HG02678 (cell line): ENCODE results near the gene MICAL1.

ENCODE experiments used
- ATAC-seq: cut with Tn5 transposase; IDR thresholded peaks from one replicate; pipeline ENCODE4 v1.9.1; 2021; ENCODE audit warnings: mild to moderate bottlenecking, moderate library complexity; ENCODE audit not compliant: unreplicated experiment

The MICAL1 gene, protein sequence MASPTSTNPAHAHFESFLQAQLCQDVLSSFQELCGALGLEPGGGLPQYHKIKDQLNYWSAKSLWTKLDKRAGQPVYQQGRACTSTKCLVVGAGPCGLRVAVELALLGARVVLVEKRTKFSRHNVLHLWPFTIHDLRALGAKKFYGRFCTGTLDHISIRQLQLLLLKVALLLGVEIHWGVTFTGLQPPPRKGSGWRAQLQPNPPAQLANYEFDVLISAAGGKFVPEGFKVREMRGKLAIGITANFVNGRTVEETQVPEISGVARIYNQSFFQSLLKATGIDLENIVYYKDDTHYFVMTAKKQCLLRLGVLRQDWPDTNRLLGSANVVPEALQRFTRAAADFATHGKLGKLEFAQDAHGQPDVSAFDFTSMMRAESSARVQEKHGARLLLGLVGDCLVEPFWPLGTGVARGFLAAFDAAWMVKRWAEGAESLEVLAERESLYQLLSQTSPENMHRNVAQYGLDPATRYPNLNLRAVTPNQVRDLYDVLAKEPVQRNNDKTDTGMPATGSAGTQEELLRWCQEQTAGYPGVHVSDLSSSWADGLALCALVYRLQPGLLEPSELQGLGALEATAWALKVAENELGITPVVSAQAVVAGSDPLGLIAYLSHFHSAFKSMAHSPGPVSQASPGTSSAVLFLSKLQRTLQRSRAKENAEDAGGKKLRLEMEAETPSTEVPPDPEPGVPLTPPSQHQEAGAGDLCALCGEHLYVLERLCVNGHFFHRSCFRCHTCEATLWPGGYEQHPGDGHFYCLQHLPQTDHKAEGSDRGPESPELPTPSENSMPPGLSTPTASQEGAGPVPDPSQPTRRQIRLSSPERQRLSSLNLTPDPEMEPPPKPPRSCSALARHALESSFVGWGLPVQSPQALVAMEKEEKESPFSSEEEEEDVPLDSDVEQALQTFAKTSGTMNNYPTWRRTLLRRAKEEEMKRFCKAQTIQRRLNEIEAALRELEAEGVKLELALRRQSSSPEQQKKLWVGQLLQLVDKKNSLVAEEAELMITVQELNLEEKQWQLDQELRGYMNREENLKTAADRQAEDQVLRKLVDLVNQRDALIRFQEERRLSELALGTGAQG

DNA sequence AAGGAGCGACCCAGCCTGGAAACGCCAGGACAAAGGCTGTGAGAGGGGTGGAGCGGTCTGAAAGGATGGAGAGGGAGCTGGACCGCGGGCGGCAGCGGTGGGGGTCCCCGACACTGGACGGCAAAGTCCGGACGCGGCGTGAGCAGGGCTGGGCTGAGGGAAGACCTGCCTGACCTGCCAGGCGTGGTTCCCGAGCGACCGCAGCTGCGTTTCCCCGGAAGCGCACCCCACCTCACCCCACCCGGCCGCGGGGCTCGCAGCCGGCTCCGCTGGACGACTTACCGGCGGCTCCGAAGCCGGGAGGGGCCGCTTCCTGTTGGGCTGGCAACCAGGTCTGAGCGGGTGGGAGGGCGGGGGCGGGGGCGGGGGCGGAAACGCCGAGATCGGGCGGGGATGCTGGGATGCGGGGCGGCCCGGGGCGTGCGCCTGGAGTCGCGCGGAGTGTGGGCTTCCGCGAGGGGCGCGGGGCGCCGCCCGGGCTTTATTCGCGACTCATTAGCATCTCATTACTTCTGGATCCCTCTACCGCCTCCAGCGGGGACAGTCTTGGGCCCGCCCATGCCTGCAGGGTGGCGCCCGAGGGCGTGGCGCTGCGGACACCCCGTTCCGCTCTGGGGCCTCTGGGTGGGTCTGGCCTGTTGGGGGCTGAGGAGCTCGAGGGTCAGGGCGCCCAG is at the start of gene MICAL1:
MICAL1 (minus strand) TSS at position 336 of the 674 bp plus-strand sequence. CDS start 1,576 bp downstream, outside the sequence.
- peak; percentile 70 for ATAC-seq

DNA sequence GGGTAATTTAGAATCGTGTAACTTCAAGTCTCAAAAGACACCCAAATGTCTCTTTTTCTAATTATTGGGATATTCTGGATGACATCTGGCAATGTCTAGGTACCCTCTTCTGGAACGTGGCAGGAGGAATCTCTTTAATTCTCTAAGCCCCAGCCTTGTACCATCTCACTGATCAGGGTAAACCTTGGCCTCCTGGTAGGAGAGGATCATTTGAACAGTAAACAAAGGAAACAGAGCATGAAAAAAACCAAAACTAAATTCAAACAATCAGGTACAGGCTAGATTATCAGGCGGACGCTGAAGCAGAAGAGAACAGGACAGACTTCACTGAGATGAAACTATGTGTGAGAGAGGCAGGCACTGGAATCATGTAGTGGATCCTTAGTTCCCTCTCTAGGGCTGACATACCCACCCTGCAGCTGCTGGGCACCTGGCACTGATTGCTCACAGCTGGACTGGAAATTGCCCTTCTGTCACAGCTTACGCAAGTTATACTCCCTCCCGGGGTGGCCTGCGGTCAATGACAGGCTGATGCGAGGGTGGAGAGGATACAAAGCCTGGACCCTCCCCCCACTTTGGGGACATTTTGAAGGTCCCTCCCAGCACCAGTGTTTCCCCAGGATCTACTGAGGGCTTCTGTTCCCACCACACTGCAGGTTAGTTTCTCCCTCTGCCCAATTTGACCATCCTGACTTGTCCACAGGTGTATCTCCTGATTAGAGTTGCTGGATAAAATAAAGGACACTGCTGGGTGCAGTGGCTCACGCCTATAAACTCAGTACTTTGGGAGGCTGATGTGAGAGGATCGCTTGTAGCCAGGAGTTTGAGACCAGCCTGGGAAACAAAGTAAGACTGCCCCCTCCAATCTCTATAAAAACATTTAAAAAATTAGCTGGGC is 48.0 kb upstream of the MICAL1 start:
- no peak for ATAC-seq

DNA sequence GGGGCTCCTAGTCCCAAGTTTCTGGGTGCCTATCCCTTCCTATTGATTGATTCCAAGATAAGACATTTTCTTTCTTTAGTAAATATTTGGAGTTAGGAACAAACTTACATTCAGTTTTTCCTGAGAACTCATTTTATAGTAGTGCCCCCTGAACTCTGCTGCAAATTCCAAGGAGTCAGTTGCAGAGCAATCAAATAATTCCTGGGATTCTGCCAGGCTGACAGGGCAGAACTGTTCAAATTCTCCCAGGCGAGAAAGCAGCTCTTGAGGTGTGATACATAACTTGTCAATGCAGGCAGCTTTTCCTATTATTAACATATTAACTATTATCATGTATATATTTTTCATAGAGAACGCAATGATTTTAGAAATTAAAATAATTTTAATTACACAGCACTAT is 43.4 kb upstream of the MICAL1 start:
- ATAC-seq, result no peak

DNA sequence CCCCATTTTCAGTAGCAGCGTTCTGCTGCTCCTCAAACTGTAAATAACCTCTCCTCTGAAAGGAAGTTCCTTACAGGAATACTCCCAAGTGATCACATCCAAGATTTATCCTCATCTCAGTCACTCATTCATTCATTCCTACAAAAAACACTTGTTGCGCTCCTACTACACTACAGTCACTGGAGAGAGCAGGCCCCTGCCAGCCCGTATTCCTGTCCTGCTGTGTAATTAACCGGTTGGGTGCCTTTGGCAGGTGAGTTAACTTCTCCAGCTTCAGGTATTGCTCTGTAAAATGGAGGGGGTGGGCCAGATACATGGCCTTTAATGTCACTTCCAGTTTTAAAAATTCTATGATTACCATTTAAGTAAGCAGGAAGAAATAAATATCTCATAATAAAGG is 42.5 kb upstream of the MICAL1 start:
- ATAC-seq, result no peak

DNA sequence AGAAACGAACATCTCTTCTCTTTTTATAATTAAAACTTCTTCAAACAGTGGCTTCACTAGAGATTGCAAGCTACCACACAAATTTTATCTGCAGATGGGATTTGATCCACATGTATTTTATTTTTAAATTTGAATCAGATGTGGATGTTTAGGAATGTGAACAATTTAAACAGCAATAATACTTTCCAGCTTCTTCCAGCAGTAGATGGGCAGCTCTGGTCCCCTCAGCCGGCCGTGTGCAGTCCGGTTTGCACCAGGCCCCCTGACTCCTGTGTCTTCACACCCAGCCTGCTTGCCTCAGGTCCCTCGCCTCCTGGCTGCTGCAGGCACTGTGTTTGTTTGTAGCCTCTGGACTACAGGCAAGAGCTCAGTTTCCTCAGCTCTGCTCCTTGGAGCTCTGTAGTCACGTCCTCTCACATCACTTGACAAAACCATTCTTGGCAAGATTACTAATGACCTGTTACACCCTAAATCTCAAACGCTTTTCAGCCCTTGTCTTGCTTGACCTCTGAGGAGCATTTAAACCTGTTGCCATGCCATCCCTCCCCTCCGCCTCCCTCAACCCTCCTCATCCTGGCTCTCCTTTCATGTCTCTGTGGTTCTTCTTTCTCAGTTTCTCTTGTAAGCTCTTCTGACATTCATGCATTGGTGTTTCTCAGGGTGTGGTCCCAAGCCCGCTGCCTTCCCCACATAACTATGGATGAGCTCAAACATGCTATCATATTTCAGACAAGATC is 40.6 kb upstream of the MICAL1 start:
- no peak for ATAC-seq

DNA sequence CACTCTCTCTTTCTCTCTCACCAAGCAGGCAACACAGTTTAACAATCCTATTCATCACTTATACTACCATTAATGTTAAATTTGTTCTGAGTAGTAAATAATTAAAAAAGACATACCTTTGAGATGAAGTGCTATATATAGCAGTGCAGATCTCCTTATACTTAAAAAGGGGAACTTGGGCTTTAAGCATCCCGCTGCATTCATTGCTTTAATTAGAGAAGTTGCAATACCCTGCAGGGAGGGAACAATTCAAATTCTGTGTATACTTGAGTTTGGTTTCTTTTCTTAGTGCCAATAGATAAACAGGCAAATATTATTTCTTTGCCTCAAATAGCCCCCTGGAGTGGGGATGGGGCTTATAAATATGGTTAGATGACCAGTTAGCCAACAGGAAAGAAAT is 38.3 kb upstream of the MICAL1 start:
- no peak for ATAC-seq

DNA sequence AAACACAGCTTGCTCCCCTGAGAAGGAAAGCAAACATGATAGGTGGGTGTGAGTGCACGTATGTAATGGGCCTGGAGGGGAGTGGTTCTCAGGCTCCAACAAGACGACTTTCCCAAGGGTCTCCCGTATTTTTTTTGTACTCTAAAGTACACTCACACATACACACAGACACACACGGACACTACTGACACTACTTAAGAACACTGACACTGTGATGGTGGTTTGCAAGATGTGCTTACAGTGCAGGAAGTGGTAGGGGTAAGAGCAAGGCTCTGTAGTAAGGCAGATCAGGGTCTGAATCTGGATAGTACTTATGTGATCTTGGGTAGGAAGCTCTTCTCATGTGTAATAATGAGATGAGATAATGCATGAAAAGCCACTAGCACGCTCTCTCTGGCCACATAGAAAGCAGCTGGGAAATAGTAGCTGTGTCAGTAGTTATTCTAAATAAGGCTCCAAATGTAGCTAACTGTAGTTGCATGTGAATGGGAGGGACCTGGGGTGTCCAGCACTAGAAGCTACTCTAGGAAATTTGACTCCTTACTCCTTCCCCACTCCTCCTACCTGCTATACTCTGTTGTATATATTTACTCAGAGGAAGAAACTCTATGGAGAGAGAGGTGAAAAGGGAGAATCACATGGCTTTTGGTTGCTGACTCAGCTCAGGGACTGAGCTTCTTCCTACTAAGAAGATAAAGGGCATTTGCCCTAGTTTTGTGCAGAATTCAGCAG is 35.8 kb upstream of the MICAL1 start:
- peak; percentile 49 for ATAC-seq

DNA sequence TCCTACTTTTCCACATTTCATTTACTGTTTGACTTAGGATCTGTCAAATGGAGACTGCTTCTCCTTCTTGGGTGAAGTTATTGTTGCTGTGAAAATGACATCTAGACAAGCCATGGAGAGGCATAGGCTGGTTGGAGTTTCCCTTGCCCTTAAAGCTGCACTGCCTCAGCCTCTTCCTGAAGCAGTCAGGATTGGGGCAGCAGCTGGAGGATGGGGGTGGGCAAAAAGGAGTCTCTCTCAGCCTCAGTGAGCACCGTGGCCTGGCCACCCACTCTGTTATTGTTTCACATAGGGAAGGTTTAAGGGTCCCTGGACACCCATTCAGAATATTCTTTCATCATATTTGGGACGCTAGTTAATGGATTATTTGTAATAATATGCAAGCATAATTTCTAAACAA is 35.1 kb upstream of the MICAL1 start:
- no peak for ATAC-seq

DNA sequence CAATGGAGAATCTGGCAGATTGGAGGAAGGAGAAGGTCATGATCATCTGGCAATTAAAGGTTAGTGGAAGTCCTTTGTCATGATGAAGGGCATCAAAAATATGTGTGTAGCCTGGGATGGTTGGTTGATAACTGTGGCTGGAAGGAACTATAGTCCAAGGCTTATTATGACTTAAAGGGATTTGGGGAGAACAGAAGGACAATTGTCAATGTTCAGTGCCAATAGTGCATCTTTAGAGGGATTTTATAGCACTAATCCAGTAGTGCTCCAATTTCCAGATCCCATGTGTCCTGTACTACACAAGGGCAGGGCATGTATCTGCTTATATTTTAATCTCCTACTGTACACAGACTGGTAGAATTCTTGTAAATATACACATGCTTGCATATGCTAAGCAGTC is 32.4 kb upstream of the MICAL1 start:
- ATAC-seq, result no peak

DNA sequence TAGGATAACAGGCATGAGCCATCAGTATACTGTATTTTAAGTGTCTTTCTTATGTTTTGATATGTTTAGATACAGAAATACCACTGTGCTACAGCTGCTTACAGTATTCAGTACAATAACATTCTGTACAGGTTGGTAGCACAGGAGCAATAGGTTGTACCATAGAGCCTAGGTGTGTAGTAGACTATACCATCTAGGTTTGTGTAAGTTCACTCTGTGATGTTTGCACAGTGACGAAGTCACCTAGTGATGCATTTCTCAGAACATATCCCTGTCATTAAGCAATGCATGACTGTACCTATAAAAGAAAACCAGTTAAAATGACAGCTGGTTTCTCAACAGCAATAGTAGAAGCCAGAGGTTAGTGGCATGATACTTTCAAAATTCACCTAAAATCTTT is 30.5 kb upstream of the MICAL1 start:
- no peak for ATAC-seq

DNA sequence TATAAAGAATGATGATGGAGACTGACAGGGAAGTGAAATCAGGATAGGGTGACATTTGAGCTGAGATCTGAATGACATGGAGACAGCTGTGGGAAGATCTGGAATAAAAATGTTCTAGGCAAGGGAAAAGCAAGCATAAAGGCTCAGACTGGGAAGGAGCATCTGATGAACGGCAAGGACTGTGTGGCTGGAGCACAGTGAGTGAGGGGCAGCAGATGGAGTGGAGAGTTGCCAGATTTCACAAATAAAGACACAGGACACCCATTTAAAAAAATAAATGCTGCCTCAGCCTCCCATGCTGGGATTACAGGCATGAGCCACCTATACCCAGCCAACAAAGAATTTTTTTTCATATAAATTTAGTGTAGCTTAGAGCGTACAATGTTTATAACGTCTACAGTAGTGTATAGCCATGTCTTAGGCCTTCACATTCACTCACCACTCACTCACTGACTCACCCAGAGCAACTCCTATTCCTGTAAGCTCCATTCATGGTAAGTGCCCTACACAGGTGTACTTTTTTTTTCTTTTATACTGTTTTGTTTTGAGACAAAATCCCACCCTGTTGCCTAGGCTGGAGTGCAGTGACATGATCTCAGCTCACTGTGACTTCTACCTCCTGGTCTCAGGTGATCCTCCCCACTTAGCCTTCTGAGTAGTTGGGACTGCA is 29.8 kb upstream of the MICAL1 start:
- ATAC-seq, result no peak

DNA sequence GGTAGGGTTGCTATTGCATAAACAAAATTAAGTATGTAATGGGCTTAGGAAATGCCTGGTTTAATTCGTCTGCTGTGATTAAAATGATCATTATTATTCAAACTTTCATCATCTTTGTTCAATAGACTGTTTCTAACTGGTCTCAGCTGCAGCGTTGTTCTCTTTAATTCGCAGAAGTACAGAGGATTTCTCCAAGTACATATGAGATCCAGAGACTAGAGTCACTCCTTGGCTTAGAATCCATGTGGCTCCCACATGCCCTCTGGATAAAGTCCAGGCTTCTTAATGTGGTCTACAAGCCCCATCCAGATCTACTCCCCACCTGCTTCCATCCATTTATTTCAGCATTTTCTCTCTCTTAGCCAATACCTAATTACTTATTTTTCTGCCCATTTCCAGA is 28.6 kb upstream of the MICAL1 start:
- ATAC-seq, result no peak

DNA sequence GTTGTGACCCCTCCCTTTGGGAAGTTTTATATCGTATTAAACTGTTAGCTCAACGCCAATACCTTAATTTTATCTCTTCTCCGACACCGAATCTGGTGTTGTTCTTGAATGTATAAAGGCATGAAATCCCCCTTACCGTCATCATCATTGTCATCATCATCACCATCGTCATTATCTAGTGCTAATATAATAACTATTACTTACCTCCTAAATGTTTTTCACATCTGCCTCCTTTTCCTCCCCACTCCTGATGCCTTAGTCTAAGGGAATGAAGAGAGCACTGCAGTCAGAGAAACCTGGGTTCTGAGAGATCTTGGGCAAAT is 28.1 kb upstream of the MICAL1 start:
- ATAC-seq, result no peak

DNA sequence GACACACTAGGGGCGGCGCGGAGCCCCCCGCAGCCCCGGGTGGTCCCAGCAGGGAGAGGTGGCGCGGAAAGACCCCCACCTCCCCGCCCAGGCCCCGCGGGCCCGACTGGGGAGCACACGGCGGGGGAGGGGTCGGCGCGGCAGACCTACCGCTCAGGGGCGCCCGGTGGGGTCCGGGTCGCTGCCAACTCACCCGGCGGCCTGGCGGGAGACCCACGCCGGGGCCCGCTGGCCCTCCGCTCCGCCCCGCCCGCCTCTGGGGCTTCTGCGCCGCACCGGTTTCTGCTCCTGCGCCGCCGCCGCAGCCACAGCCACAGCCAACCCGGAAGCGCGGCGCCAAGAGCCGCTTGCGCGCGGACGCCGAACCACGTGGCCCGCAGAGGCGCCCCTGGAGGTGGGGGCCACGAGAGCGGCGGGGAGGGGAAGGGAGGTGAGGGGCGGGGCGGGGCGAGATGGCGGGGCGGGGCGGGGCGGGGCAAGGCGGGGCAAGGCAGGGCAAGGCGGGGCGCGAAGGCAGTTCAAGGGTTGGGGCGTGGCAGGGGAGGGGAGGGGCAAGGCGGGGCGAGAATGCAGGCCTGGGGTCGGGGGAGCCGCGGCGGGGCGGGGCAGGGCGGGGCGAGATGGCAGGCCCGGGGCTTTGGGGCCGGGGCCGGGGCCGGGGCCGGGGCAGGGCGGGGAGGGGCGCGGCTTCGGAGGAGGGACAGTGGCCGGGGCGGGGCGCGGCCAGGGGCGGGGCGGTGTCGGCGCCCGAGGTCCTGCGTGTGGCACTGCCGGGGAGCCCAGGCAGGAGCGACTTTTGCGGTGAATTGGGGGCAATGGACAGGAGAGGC is 27.5 kb upstream of the MICAL1 start, which contains the start of gene ZBTB24:
ZBTB24 (minus strand) TSS at position 315 of the 830 bp plus-strand sequence. CDS start 1,193 bp downstream, outside the sequence.
- ATAC-seq, result peak; percentile 92

DNA sequence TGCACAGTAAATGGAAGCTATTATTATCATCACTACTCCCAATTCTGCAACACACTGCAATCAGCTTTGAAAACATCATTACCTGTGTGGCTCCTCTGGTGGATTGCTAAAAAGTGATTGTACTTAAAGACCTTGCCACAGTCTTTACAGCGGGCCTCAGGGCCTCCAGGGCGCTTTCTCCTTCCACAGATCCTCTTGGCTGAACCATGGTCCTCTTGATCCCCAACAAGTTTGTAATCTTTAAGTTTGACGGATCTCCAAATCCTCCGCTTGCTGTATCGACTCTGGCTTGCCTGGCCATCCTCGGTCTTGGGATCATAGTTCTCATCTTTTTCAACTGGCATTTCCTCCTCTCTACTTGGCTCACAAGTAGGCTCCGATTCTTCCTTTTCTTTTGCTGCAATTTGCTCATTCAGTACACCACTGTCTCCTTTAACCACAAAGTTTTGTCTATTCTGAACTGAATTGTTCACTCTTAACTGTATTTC is 25.5 kb upstream of the MICAL1 start:
- no peak for ATAC-seq

DNA sequence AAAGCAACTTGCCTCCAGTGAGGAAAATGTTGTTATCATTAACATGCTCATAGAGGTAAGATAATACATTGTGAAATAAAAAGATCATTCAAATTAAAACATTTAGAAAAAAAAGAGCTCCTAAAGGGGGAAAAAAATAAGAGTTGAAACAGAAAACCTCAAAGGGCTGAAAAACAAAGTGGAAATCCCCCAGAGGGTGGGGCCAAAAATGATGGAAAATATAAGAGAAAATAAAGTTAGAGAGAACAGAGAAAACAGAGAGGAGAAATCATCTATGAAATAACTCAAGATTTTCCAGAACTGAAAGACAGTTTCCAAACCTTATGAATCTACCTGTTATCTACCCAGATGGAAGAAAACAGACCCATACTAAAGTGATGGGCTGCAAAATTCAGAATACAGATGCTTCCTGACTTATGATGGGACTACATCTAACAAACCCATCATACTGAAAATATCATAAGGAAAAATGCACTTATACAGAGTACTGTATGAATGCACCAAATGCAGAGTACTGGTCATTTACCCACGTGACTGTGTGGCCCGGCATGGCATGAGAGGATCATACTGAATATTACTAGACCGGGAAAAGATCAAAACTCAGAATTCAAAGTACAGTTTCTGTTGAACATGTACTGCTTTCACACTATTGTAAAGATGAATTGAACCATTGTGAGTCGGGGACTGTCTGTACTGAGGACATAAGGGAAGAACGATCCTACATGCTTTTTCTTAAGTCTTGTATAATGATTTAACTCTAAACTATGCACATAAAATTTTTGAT is 23.5 kb upstream of the MICAL1 start:
- no peak for ATAC-seq
